GM12892 (cell line): ENCODE results near the gene FCHO1.
"Not testable (repeated sequence)": the region's sequence is repeated elsewhere in the genome, so short reads cannot be mapped to it uniquely, and the experiment has no call there.

Source experiments
- DNase-seq: peaks from one replicate; pipeline ENCODE4 v3.0.0; 2011; ENCODE audit not compliant: insufficient read length
- FAIRE-seq: peaks from 2 replicates; lab custom pipeline; 2011; peaks lifted over from hg19 to GRCh38; lab: Jason Lieb, UNC
- POLR2A ChIP-seq: IDR thresholded peaks from 2 replicates; pipeline ENCODE4 v1.6.1; 2011; ENCODE audit warnings: low read depth, low read length, control low read depth
- POLR2AphosphoS5 ChIP-seq: IDR thresholded peaks from 2 replicates; pipeline ENCODE4 v1.6.1; 2011; ENCODE audit warnings: low read depth, low read length, control low read depth
- TAF1 ChIP-seq: IDR thresholded peaks from 2 replicates; pipeline ENCODE4 v1.6.1; 2011; ENCODE audit warnings: low read depth, mild to moderate bottlenecking, control low read depth, low read length, borderline replicate concordance

Gene FCHO1

GRCh38 chr19:17790059-17790780 is 38.9 kb downstream of the FCHO1 start:
- no peak for DNase-seq
- TF ChIP-seq TAF1 (no peak), POLR2AphosphoS5 (no peak), POLR2A (no peak)
- FAIRE-seq, result no peak

- no peak for FAIRE-seq
- DNase-seq, result no peak
These were observed 43.1 kb downstream of the FCHO1 start for GRCh38 chr19:17794412-17794730.

DNA sequence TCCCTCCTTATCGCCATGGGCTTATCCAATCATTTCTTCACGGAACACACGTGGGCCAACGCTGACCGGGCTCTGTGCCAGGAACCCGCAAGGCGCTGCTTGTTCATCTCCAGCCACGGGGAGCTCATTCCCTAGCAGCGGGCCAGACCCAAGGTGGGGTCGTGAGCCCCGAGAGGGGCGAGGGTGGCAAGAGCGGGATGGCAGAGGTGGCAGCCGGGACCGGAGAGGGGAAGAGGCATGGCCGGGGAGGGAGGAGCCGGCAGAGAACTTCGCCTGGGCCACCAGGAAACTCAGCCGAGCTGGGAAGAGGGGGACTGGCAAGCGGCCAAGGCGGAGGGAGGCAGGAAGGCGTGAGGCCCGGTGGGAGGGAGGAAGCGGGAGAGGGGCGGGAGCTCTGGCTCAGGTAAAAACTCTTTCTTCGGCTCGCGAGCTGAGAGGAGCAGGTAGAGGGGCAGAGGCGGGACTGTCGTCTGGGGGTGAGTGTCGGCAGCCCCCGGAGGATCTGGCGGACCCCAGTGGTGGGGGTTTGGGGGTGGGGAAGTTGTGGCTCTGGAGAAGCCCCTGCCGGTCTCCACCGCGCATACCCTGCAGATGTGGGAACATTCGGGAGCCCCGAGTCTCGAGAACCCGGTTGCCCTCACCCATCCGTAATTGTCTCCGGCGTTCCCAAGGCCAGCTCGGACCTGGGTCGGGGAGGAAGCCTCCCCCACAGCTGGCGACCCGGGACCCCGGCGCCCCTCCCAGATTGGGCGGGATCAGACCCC is 43.6 kb downstream of the FCHO1 start, which contains the start of gene B3GNT3:
Gene B3GNT3 (plus strand): TSS at position 408 of the 764 bp plus-strand sequence. CDS start 12,670 bp downstream, outside the sequence.
- TF ChIP-seq POLR2AphosphoS5 (no peak), POLR2A (no peak), TAF1 (no peak)
- no peak for FAIRE-seq
- no peak for DNase-seq

More at GRCh38 chr19:17794412-17794730, 43.1 kb downstream of the FCHO1 start:
- TF ChIP-seq TAF1 (no peak), POLR2AphosphoS5 (no peak), POLR2A (no peak)

- no peak for FAIRE-seq
- TF ChIP-seq POLR2AphosphoS5 (no peak), TAF1 (no peak), POLR2A (no peak)
- no peak for DNase-seq
These were observed 44.2 kb downstream of the FCHO1 start for GRCh38 chr19:17795495-17795856.

DNA sequence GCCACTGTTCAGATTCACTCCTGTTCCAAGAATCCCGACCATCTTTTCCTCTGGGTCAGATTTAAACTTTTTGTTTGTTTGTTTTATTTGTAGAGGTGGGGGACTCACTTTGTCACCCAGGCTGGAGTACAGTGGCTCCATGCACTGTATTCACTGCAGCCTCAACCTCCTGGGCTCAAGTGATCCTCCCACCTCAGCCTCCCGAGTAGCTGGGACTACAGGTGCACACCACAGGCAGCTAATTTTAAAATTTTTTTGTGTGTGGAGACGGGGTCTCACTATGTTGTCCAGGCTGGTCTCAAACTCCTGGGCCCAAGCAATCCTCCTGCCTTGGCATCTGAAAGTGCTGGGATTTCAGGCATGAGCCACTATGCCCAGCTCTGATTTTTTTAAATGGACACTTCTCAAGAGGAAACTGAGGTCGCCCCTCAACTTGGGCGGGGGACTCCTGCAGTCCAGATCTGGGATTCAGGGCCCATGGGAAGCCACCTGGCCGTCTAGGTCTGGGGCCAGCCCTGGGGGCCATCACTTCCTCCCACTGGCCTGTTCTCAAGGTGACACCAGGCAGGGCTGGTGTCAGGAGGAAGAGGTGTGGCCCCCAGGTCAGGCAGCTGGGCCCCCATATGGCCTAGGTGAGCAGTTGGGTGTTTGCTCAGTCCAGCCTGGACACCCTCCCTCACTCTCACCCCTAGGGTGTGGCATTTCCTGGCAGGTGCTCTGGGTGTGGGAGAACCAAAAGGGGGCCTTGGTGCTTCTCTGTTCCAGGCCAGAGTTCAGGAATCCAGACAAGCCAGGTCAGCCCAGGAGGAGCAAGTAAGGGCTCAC is 44.9 kb downstream of the FCHO1 start:
- TF ChIP-seq TAF1, result no peak
- TF ChIP-seq POLR2A, result no peak
- DNase-seq (no peak), FAIRE-seq (no peak)

GRCh38 chr19:17796838-17797423 is 45.7 kb downstream of the FCHO1 start:
- no peak for TF ChIP-seq TAF1
- TF ChIP-seq POLR2AphosphoS5, result no peak
- no peak for TF ChIP-seq POLR2A
- no peak for FAIRE-seq
- DNase-seq, result no peak

DNA sequence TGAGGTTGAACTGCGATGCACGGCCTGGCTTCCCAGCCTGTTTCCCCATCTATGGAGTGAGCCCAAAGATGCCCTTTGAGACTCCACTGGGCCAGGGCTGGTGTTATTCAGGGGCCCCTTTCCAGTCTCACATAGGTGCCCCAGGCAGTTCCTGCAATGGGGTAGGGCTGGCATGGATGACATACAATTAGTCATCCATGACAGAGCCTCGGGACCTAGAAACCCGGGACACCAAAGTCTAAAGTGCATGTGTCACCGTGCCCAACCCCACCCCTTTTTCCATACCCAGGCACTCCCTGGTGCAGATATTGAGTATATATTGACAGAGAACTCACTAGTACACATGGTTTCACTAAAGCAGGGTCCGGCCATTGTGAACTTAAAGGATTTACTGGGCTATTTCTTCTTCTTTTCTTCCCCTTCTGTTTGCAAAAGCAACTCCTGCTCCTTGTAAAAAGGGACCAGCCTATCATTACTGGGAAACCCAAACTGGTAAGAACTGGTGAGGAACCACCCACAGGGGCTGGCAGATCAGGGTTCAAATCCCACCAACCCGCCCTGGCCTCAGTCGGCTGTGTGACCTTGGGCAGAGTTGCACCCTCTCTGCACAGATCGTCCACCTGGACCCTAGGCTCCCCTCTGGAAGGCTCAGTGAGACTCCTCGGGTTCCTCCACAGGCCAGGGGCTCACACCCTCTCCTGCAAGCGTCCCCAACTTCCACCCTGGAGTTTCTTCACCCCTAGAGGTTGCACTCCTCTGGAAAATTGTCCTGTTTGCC is 46.3 kb downstream of the FCHO1 start:
- DNase-seq, result no peak
- no peak for FAIRE-seq
- TF ChIP-seq POLR2AphosphoS5, result no peak
- TF ChIP-seq POLR2A, result no peak
- TF ChIP-seq TAF1, result no peak

GRCh38 chr19:17798599-17798998 is 47.3 kb downstream of the FCHO1 start:
- DNase-seq, FAIRE-seq: not testable (repeated sequence)

- TF ChIP-seq POLR2A (no peak), POLR2AphosphoS5 (no peak), TAF1 (no peak)
- no peak for DNase-seq
- FAIRE-seq, result no peak
These were observed 51.0 kb downstream of the FCHO1 start for GRCh38 chr19:17802137-17802858.

DNA sequence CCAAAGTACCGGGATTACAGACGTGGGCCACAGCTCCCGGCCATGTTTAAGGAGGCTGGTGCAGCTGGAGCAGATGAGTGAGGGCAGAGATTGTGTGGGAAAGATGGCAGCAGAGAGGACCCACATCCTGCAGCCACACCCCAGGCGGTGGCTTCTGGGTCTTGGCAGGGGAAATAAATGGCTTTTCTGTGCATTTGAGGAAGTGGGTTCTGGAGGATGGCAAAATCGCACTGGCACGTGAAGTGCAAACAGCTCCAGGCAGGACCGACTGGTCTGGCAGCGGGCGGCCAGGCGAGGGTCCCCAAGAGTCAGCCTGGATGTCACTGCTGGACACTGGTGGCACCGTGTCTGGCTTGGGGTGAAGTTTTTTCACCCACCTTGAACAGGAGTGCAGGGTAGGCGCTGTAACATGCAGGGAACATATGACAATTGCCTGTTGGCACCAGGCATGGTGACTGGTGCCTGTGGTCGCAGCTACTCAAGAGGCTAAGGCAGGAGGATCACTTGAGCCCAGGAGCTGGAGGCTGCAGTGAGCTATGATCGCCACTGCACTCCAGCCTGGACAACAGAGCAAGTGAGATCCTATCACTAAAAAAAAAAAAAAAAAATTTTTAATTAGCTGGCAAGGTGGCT is 52.1 kb downstream of the FCHO1 start:
- FAIRE-seq (no peak), DNase-seq (no peak)
- TF ChIP-seq TAF1 (no peak), POLR2AphosphoS5 (no peak), POLR2A (no peak)
